Measurements from ENCODE around the gene USP32.

The USP32 gene

DNA sequence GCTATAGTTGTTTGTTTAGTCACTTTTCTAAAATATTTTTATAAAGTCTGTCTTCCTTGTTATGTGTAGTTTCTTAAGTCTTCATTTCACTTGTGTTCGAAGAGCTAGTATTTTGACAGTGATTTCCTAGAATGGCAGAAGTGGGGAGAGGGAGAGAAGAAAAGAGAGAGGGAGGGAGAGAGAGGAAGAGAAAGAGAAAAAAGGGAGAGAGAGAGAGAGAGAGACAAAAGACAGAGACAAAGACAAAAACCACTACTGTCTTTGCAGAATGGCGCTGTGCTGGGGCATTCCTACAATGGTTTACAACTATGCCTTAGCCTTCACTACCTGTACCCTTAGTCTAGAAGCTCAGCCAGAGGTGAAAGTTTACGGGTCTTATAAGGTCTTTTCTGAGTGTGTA is 151.6 kb downstream of the USP32 start:
- Histone ChIP-seq H3F3A (ENCODE audit: low read depth) (no peaks in the 10 kb centered on the region), H3K9ac (ENCODE audit: low read depth, low read length, poor library complexity, severe bottlenecking) (no peak overlapping the region), H4K20me1 (ENCODE audit: insufficient read depth, low read length, poor library complexity, severe bottlenecking) (no peaks in the 10 kb centered on the region), H3K9me2 (replicated peaks; ENCODE audit: low read depth, low read length) (no peaks in the 10 kb centered on the region), H2AFZ (ENCODE audit: low read length) (no peak overlapping the region), H3K79me2 (ENCODE audit: insufficient read depth, low read length) (no peaks in the 10 kb centered on the region), H3K4me1 (ENCODE audit: insufficient read depth, low read length, poor library complexity, severe bottlenecking) (no peaks in the 10 kb centered on the region), H3K4me3 (ENCODE audit: low read length, poor library complexity, severe bottlenecking) (no peak overlapping the region), H3K4me2 (ENCODE audit: low read depth, low read length, poor library complexity, severe bottlenecking) (no peak overlapping the region), H3K9me3 (ENCODE audit: insufficient read depth, low read depth, low read length) (no peaks in the 10 kb centered on the region), H3K27me3 (ENCODE audit: insufficient read depth, low read length, poor library complexity, severe bottlenecking) (no peaks in the 10 kb centered on the region), H3K36me3 (ENCODE audit: insufficient read depth, low read length) (peaks cover 19% of the 10 kb centered on the region; the same call in 1 of the 2 replicates)
- TF ChIP-seq, protein P1, sequence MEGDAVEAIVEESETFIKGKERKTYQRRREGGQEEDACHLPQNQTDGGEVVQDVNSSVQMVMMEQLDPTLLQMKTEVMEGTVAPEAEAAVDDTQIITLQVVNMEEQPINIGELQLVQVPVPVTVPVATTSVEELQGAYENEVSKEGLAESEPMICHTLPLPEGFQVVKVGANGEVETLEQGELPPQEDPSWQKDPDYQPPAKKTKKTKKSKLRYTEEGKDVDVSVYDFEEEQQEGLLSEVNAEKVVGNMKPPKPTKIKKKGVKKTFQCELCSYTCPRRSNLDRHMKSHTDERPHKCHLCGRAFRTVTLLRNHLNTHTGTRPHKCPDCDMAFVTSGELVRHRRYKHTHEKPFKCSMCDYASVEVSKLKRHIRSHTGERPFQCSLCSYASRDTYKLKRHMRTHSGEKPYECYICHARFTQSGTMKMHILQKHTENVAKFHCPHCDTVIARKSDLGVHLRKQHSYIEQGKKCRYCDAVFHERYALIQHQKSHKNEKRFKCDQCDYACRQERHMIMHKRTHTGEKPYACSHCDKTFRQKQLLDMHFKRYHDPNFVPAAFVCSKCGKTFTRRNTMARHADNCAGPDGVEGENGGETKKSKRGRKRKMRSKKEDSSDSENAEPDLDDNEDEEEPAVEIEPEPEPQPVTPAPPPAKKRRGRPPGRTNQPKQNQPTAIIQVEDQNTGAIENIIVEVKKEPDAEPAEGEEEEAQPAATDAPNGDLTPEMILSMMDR (conservative IDR thresholded peaks at IDR 0.05; ENCODE audit: low read length): no peak
- TF ChIP-seq EZH2phosphoT487 (IDR thresholded peaks at IDR 0.05; ENCODE audit: borderline replicate concordance): no peak

DNA sequence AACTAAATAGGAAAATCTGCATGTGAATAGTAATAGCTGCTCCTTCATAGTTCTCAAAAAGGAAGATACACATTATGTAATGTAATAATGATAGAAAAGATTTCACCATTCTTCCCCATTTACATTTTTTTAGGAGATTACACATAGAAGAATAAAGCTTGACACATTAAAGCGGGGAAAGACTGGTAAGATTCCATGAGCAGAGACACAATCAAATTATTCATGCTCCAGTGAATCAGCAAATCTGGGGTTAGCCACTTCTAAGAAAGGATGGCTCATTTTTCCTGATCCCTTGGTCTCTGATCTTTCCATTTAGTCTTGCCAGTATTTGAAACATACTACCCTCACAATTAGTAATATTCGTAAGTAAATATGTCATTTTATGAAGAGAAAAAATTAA is 160.2 kb downstream of the USP32 start:
- Histone ChIP-seq H3K4me1 (ENCODE audit: insufficient read depth, low read length, poor library complexity, severe bottlenecking) (no peaks in the 10 kb centered on the region), H3K9me2 (replicated peaks; ENCODE audit: low read depth, low read length) (no peaks in the 10 kb centered on the region), H3K4me3 (ENCODE audit: low read length, poor library complexity, severe bottlenecking) (no peak overlapping the region), H3K4me2 (ENCODE audit: low read depth, low read length, poor library complexity, severe bottlenecking) (no peak overlapping the region), H3K9ac (ENCODE audit: low read depth, low read length, poor library complexity, severe bottlenecking) (no peak overlapping the region), H3K9me3 (ENCODE audit: insufficient read depth, low read depth, low read length) (no peaks in the 10 kb centered on the region), H2AFZ (ENCODE audit: low read length) (no peak overlapping the region), H4K20me1 (ENCODE audit: insufficient read depth, low read length, poor library complexity, severe bottlenecking) (no peaks in the 10 kb centered on the region), H3K27me3 (ENCODE audit: insufficient read depth, low read length, poor library complexity, severe bottlenecking) (no peaks in the 10 kb centered on the region), H3F3A (ENCODE audit: low read depth) (no peaks in the 10 kb centered on the region), H3K79me2 (ENCODE audit: insufficient read depth, low read length) (no peaks in the 10 kb centered on the region), H3K36me3 (ENCODE audit: insufficient read depth, low read length) (peaks cover 16% of the 10 kb centered on the region; the same call in 1 of the 2 replicates)
- TF ChIP-seq EZH2phosphoT487 (IDR thresholded peaks at IDR 0.05; ENCODE audit: borderline replicate concordance): no peak
- TF ChIP-seq, protein P1 (conservative IDR thresholded peaks at IDR 0.05; ENCODE audit: low read length): no peak

DNA sequence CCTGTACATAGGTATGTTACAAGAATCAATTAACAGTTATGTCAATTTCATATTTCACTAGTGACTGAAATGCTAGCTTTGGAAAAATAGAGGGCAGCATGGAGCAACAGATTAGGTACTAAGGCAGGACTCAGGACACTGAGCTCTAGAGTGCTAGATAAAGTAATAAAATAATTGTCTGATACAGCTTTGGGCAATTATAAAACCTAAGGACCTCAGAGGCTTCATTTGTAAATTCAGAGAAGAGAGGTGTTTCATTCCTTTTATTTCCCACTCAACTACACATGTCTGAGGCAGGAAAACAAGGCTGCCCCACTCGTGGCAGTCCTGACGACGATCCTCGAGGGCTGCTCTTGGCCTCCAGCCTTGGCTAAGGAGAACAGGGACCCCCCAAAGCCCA is 160.7 kb downstream of the USP32 start:
- Histone ChIP-seq H3K4me1 (ENCODE audit: insufficient read depth, low read length, poor library complexity, severe bottlenecking) (no peaks in the 10 kb centered on the region), H3K9me2 (replicated peaks; ENCODE audit: low read depth, low read length) (no peaks in the 10 kb centered on the region), H3K4me2 (ENCODE audit: low read depth, low read length, poor library complexity, severe bottlenecking) (no peak overlapping the region), H3K4me3 (ENCODE audit: low read length, poor library complexity, severe bottlenecking) (no peak overlapping the region), H3K36me3 (ENCODE audit: insufficient read depth, low read length) (peaks cover 16% of the 10 kb centered on the region; the same call in 1 of the 2 replicates), H3F3A (ENCODE audit: low read depth) (no peaks in the 10 kb centered on the region), H4K20me1 (ENCODE audit: insufficient read depth, low read length, poor library complexity, severe bottlenecking) (no peaks in the 10 kb centered on the region), H3K27me3 (ENCODE audit: insufficient read depth, low read length, poor library complexity, severe bottlenecking) (no peaks in the 10 kb centered on the region), H3K9me3 (ENCODE audit: insufficient read depth, low read depth, low read length) (no peaks in the 10 kb centered on the region), H3K9ac (ENCODE audit: low read depth, low read length, poor library complexity, severe bottlenecking) (no peak overlapping the region), H3K79me2 (ENCODE audit: insufficient read depth, low read length) (no peaks in the 10 kb centered on the region), H2AFZ (ENCODE audit: low read length) (no peak overlapping the region)
- no peak for TF ChIP-seq EZH2phosphoT487 (IDR thresholded peaks at IDR 0.05; ENCODE audit: borderline replicate concordance)
- TF ChIP-seq, protein P1 (conservative IDR thresholded peaks at IDR 0.05; ENCODE audit: low read length): peak; percentile 77

Measured in Loucy (cell line).